ENCODE data around the gene ITGA2B.
"Not testable (repeated sequence)": the region's sequence is repeated elsewhere in the genome, so short reads cannot be mapped to it uniquely, and the experiment has no call there.

Gene ITGA2B

GRCh38 chr17:44329516-44329915 lies 59.9 kb downstream of the ITGA2B start:
- not testable (repeated sequence) for DNase-seq (ENCODE audit: low spot score)

GRCh38 chr17:44327715-44328449 lies 61.6 kb downstream of the ITGA2B start:
- DNase-seq (ENCODE audit: low spot score) = no peak

DNA sequence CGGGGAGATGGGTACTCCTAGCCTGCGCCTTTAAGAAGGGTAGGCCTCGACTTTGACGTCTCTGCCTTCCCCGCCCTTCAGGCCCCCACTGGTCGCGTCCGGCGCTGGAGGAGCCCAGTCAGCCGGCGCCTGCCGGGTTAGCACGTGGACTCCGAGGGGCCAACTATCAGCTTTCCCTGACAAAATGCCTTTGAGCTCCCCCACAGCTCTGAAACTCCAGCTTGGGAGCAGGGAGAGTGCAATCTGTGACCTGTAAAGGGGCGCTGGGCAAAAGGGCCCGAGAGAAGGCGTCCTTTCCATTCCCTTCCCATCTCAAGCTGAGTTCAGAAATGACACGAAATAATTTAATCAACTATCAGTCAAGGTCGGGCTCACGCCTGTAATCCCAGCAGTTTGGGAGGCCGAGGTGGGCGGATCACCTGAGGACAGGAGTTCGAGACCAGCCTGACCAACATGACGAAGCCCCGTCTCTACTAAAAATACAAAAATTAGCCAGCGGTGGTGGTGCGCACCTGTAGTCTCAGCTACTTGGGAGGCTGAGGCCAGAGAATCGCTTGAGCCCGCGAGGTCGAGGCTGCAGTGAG lies 62.5 kb downstream of the ITGA2B start:
- peak; percentile 98 for DNase-seq (ENCODE audit: low spot score)

GRCh38 chr17:44324571-44325275 lies 64.7 kb downstream of the ITGA2B start, which contains the start of gene SLC25A39:
Gene SLC25A39, minus strand, starts transcription at chr17:44324823. Its CDS starts 1,261 bp downstream, at chr17:44323562.
- DNase-seq (ENCODE audit: low spot score) = peak; percentile 92

DNA sequence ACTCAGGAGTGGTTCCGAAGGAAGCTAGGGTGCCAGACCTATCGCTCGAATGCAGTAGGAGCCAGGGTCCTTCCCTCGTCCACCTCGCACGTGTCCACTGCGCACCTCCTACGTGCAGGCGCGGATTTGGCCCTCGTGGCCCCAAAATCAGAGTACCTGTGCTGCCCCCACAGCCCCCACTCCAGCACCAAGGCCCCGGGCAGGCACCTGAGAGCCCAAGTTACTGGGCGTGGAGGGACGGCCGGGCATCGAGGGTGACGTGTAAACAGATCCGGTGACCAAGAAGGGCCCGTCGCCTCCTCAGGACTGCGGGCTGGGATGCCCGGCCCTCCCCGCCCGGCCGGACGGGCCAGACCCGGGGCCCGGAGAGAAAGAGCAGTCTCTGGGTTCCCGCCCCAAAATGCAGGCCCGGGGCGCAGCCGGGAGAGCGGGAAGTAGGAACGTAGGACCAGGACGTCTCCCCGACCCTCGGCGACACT lies 65.3 kb downstream of the ITGA2B start:
- DNase-seq (ENCODE audit: low spot score) = no peak

DNA sequence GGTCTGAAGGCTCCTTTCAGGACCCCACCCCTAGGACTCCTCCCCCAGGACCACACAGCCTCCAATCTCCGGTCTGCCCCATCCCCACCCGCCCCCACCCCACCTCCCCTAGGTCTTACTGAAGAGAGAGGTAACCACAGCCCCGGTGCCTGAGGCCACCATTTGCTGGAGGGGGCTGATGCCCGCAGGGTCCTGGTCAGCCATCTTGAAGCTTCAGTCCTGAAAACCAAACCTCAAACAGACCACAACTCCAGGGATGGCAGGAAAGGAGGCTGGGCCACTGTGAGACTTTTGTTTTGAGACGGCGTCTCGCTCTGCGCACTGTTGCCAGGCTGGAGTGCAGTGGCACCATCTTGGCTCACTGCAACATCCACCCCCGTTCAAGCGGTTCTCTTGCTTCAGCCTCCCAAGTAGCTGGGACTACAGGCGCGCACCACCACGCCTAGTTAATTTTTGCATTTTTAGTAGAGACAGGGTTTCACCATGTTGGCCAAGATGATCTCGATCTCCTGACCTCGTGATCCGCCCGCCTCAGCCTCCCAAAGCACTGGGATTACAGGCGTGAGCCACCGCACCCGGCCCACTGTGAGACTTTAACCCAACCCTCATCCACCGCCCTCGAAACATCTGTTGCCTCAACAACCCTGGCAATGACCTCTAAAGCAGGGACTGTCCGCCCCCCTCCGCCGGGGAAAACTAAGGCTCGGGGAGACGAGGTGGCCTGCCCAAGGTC lies 65.9 kb downstream of the ITGA2B start:
- no peak for DNase-seq (ENCODE audit: low spot score)

GRCh38 chr17:44322236-44322895 lies 67.1 kb downstream of the ITGA2B start:
- DNase-seq (ENCODE audit: low spot score) = no peak

All from RKO (cell line).